Stimulated activated CD4-positive, alpha-beta T cell treated with anti-CD3 and anti-CD28 coated beads, TNF-alpha, amount 100 ng/mL, for 48 hours (primary cell): ENCODE results near the gene TBC1D8.

ENCODE experiments used
- DNase-seq, 3 donors: peaks; one replicate each; pipeline ENCODE4 v3.0.0-alpha.2; 2020; ENCODE audit warnings: low read depth in 3 of 3

Gene TBC1D8

GRCh38 chr2:101026923-101027469 lies 124.2 kb downstream of the TBC1D8 start:
- DNase-seq, result no peak

- DNase-seq, result no peak
These were observed 124.9 kb downstream of the TBC1D8 start for GRCh38 chr2:101026253-101026701.

GRCh38 chr2:101025561-101025960 lies 125.6 kb downstream of the TBC1D8 start:
- no peak for DNase-seq

GRCh38 chr2:101023327-101024107 lies 127.7 kb downstream of the TBC1D8 start:
- DNase-seq, result no peak

- DNase-seq, result no peak
These were observed 129.0 kb downstream of the TBC1D8 start for GRCh38 chr2:101022221-101022620.

GRCh38 chr2:101018934-101019333 lies 132.2 kb downstream of the TBC1D8 start:
- no peak for DNase-seq

GRCh38 chr2:101017371-101017770 lies 133.8 kb downstream of the TBC1D8 start:
- no peak for DNase-seq

GRCh38 chr2:101014264-101014857 lies 136.8 kb downstream of the TBC1D8 start:
- DNase-seq, result no peak

GRCh38 chr2:101012706-101013181 lies 138.4 kb downstream of the TBC1D8 start:
- no peak for DNase-seq

GRCh38 chr2:101012054-101012705 lies 139.0 kb downstream of the TBC1D8 start:
- no peak for DNase-seq

GRCh38 chr2:101011152-101011551 lies 140.0 kb downstream of the TBC1D8 start:
- DNase-seq, result no peak

- no peak for DNase-seq
These were observed 143.5 kb downstream of the TBC1D8 start for GRCh38 chr2:101007415-101008345.

GRCh38 chr2:101006065-101006715 lies 145.0 kb downstream of the TBC1D8 start:
- DNase-seq, result no peak

- DNase-seq, result no peak
These were observed 146.4 kb downstream of the TBC1D8 start for GRCh38 chr2:101004620-101005325.

GRCh38 chr2:101003278-101003775 lies 147.9 kb downstream of the TBC1D8 start:
- no peak for DNase-seq

GRCh38 chr2:101002562-101003277 lies 148.5 kb downstream of the TBC1D8 start:
- DNase-seq, result peak in 1 of 3 donors; percentile 18

- peak; percentile 94 to 96 (median 95) for DNase-seq
These were observed 149.3 kb downstream of the TBC1D8 start, which contains the start of gene RPL31 for GRCh38 chr2:101001691-101002561. RPL31 (plus strand) TSS chr2:101002289; CDS start chr2:101002702, 413 bp downstream.

GRCh38 chr2:100999995-101000394 lies 151.2 kb downstream of the TBC1D8 start:
- no peak for DNase-seq
